Stimulated activated naive CD8-positive, alpha-beta T cell treated with anti-CD3 and anti-CD28 coated beads, Interleukin-15, amount 100 ng/mL, for 72 hours (primary cell): Measurements from ENCODE around the gene HEPACAM.
"Not testable (repeated sequence)": the region's sequence is repeated elsewhere in the genome, so short reads cannot be mapped to it uniquely, and the experiment has no call there.

Experiments
- ATAC-seq: fragments of 150-1000 bp; cut with Tn5 transposase; 2 replicates; pipeline ENCODE4 v1.10.0; 2021; ENCODE audit warnings: mild to moderate bottlenecking, moderate library complexity
- DNase-seq, 2 donors: peaks; one replicate each; pipeline ENCODE4 v3.0.0; 2021 to 2022
- H3K27ac Mint-ChIP-seq, 2 donors: one replicate each; pipeline ENCODE4 v1.8.0; 2022; ENCODE audit warnings: mild to moderate bottlenecking in 2 of 2, mixed read lengths in 2 of 2, moderate library complexity in 2 of 2
- H3K27me3 Mint-ChIP-seq: one replicate; pipeline ENCODE4 v1.8.0; 2022; ENCODE audit warnings: mixed read lengths
- H3K4me1 Mint-ChIP-seq: one replicate; pipeline ENCODE4 v1.8.0; 2022; ENCODE audit warnings: mild to moderate bottlenecking, mixed read lengths
- H3K4me3 Mint-ChIP-seq, 2 donors: one replicate each; pipeline ENCODE4 v1.8.0; 2022; ENCODE audit warnings: mild to moderate bottlenecking in 2 of 2, mixed read lengths in 2 of 2, moderate library complexity in 1 of 2
- H3K9me3 Mint-ChIP-seq, 2 donors: one replicate each; pipeline ENCODE4 v1.8.0; 2022; ENCODE audit warnings: mixed read lengths in 2 of 2

The HEPACAM gene

GRCh38 chr11:124935548-124936514, at the start of gene HEPACAM:
HEPACAM (minus strand) TSS chr11:124936047; CDS start chr11:124936006, 41 bp downstream.
- no peaks in the 10 kb centered on the region for H3K9me3 Mint-ChIP-seq
- peak within 1 kb of the TSS in 1 of 2 donors; percentile 47 for H3K27ac Mint-ChIP-seq
- DNase-seq = no peak
- H3K27me3 Mint-ChIP-seq = no peaks in the 10 kb centered on the region
- ATAC-seq = no peak
- no peak within 1 kb of the TSS for H3K4me3 Mint-ChIP-seq
- peaks cover 7% of the 10 kb centered on the region for H3K4me1 Mint-ChIP-seq

GRCh38 chr11:124984512-124984854, 48.6 kb upstream of the HEPACAM start:
- Mint-ChIP-seq H3K27me3 (no peaks in the 10 kb centered on the region), H3K27ac (peak overlapping the region in 1 of 2 donors; percentile 28), H3K4me1 (no peaks in the 10 kb centered on the region), H3K4me3 (no peak overlapping the region), H3K9me3 (peaks cover 29 to 40% of the 10 kb centered on the region in 2 donors)
- ATAC-seq (no peak), DNase-seq (no peak)

GRCh38 chr11:124983674-124984511, 48.0 kb upstream of the HEPACAM start:
- no peak overlapping the region for H3K4me3 Mint-ChIP-seq
- H3K27ac Mint-ChIP-seq = no peak overlapping the region
- peaks cover 35 to 46% of the 10 kb centered on the region in 2 donors for H3K9me3 Mint-ChIP-seq
- DNase-seq (no peak), ATAC-seq (no peak)
- no peaks in the 10 kb centered on the region for H3K4me1 Mint-ChIP-seq
- H3K27me3 Mint-ChIP-seq = no peaks in the 10 kb centered on the region

- no peaks in the 10 kb centered on the region for H3K27me3 Mint-ChIP-seq
- ATAC-seq = no peak
- H3K4me1 Mint-ChIP-seq = no peaks in the 10 kb centered on the region
- H3K4me3 Mint-ChIP-seq = no peak overlapping the region
- no peak overlapping the region for H3K27ac Mint-ChIP-seq
- no peak for DNase-seq
- peaks cover 41 to 55% of the 10 kb centered on the region in 2 donors for H3K9me3 Mint-ChIP-seq
These were observed 46.2 kb upstream of the HEPACAM start for GRCh38 chr11:124982043-124982442.

GRCh38 chr11:124978316-124978715, 42.5 kb upstream of the HEPACAM start:
- Mint-ChIP-seq H3K27ac (no peak overlapping the region), H3K4me1 (no peaks in the 10 kb centered on the region), H3K4me3 (no peak overlapping the region), H3K9me3 (peaks cover 41 to 53% of the 10 kb centered on the region in 2 donors), H3K27me3 (no peaks in the 10 kb centered on the region)
- DNase-seq (no peak), ATAC-seq (no peak)

- Mint-ChIP-seq H3K4me1 (no peaks in the 10 kb centered on the region), H3K27me3 (no peaks in the 10 kb centered on the region), H3K4me3 (no peak overlapping the region), H3K27ac (no peak overlapping the region), H3K9me3 (peaks cover 29 to 40% of the 10 kb centered on the region in 2 donors)
- no peak for ATAC-seq
- no peak for DNase-seq
These were observed 41.2 kb upstream of the HEPACAM start for GRCh38 chr11:124977006-124977405.

- Mint-ChIP-seq H3K4me3 (no peak overlapping the region), H3K27me3 (no peaks in the 10 kb centered on the region), H3K27ac (no peak overlapping the region), H3K4me1 (no peaks in the 10 kb centered on the region), H3K9me3 (peaks cover 27 to 35% of the 10 kb centered on the region in 2 donors)
- no peak for DNase-seq
- no peak for ATAC-seq
These were observed 40.7 kb upstream of the HEPACAM start for GRCh38 chr11:124976531-124976930.

GRCh38 chr11:124971810-124972209, 36.0 kb upstream of the HEPACAM start:
- H3K27ac Mint-ChIP-seq = no peak overlapping the region
- ATAC-seq (no peak), DNase-seq (no peak)
- no peaks in the 10 kb centered on the region for H3K27me3 Mint-ChIP-seq
- no peaks in the 10 kb centered on the region for H3K4me1 Mint-ChIP-seq
- H3K9me3 Mint-ChIP-seq = no peaks in the 10 kb centered on the region
- H3K4me3 Mint-ChIP-seq = no peak overlapping the region

- Mint-ChIP-seq H3K9me3 (no peaks in the 10 kb centered on the region), H3K4me3 (no peak overlapping the region), H3K4me1 (no peaks in the 10 kb centered on the region), H3K27me3 (no peaks in the 10 kb centered on the region), H3K27ac (no peak overlapping the region)
- ATAC-seq (no peak), DNase-seq (no peak)
These were observed 35.1 kb upstream of the HEPACAM start for GRCh38 chr11:124970925-124971324.

GRCh38 chr11:124968197-124968596, 32.4 kb upstream of the HEPACAM start:
- H3K9me3 Mint-ChIP-seq = not testable (repeated sequence)

GRCh38 chr11:124961972-124962609, 26.2 kb upstream of the HEPACAM start:
- no peaks in the 10 kb centered on the region for H3K4me1 Mint-ChIP-seq
- no peak for DNase-seq
- peak; percentile 91 for ATAC-seq
- H3K4me3 Mint-ChIP-seq = no peak overlapping the region
- H3K27me3 Mint-ChIP-seq = no peaks in the 10 kb centered on the region
- no peaks in the 10 kb centered on the region for H3K9me3 Mint-ChIP-seq
- H3K27ac Mint-ChIP-seq = no peak overlapping the region

More at GRCh38 chr11:124968197-124968596, 32.4 kb upstream of the HEPACAM start:
- not testable (repeated sequence) for H3K4me1 Mint-ChIP-seq, ATAC-seq, DNase-seq, H3K4me3 Mint-ChIP-seq, H3K27ac Mint-ChIP-seq, H3K27me3 Mint-ChIP-seq

- no peaks in the 10 kb centered on the region for H3K9me3 Mint-ChIP-seq
- no peaks in the 10 kb centered on the region for H3K4me1 Mint-ChIP-seq
- H3K27me3 Mint-ChIP-seq = no peaks in the 10 kb centered on the region
- H3K4me3 Mint-ChIP-seq = no peak overlapping the region
- DNase-seq (no peak), ATAC-seq (no peak)
- no peak overlapping the region for H3K27ac Mint-ChIP-seq
These were observed 19.2 kb upstream of the HEPACAM start for GRCh38 chr11:124955035-124955434.

GRCh38 chr11:124954590-124954955, 18.7 kb upstream of the HEPACAM start:
- H3K9me3 Mint-ChIP-seq = no peaks in the 10 kb centered on the region
- no peaks in the 10 kb centered on the region for H3K4me1 Mint-ChIP-seq
- DNase-seq (no peak), ATAC-seq (no peak)
- no peak overlapping the region for H3K4me3 Mint-ChIP-seq
- H3K27me3 Mint-ChIP-seq = no peaks in the 10 kb centered on the region
- no peak overlapping the region for H3K27ac Mint-ChIP-seq

- no peak within 1 kb of the TSS for H3K27ac Mint-ChIP-seq
- H3K27me3 Mint-ChIP-seq = no peaks in the 10 kb centered on the region
- H3K9me3 Mint-ChIP-seq = peaks cover 0 to under 1% of the 10 kb centered on the region in 2 donors
- H3K4me3 Mint-ChIP-seq = no peak within 1 kb of the TSS
- ATAC-seq = peak; percentile 97
- no peaks in the 10 kb centered on the region for H3K4me1 Mint-ChIP-seq
- peak; percentile 87 to 95 for DNase-seq
These were observed 18.1 kb upstream of the HEPACAM start, which contains the start of gene CCDC15 for GRCh38 chr11:124953753-124954589. CCDC15 (plus strand) TSS chr11:124954202; CDS start chr11:124954733, 531 bp downstream.

GRCh38 chr11:124951341-124951740, 15.5 kb upstream of the HEPACAM start:
- Mint-ChIP-seq H3K27me3 (no peaks in the 10 kb centered on the region), H3K4me3 (no peak overlapping the region), H3K9me3 (peaks cover 8 to 15% of the 10 kb centered on the region in 2 donors), H3K27ac (no peak overlapping the region), H3K4me1 (no peaks in the 10 kb centered on the region)
- ATAC-seq (no peak), DNase-seq (no peak)
